Right atrium auricular region (tissue), 2 donors: ENCODE data around the gene IGFN1. TPM values are rescaled to one million over a fixed set of nuclear protein-coding genes. Genes with fewer than 3 reads are reported as not detected.
"Not testable (repeated sequence)": the region's sequence is repeated elsewhere in the genome, so short reads cannot be mapped to it uniquely, and the experiment has no call there.

Experiments
- DNase-seq: peaks from one replicate; pipeline ENCODE4 v3.0.0-alpha.2; 2019; ENCODE audit warnings: low spot score
- H3K27ac ChIP-seq, 2 donors: fragments of 200-600 bp; sonication (generic); 1 replicate in 1 of 2; 2 replicates in 1 of 2; pipeline ENCODE4 v1.5.1; 2016 to 2019
- H3K27me3 ChIP-seq, 2 donors: fragments of 200-600 bp; sonication (generic); one replicate each; pipeline versions ENCODE4 v1.5.1 to v1.6.0; 2017 to 2019
- H3K36me3 ChIP-seq: fragments of 200-600 bp; sonication (generic); one replicate; pipeline ENCODE4 v1.5.1; 2016
- H3K4me1 ChIP-seq, 2 donors: fragments of 200-600 bp; sonication (generic); one replicate each; pipeline versions ENCODE4 v1.5.1 to v1.6.0; 2017 to 2019
- H3K4me3 ChIP-seq, 2 donors: fragments of 200-600 bp; sonication (generic); 1 replicate in 1 of 2; 2 replicates in 1 of 2; pipeline ENCODE4 v1.5.1; 2017 to 2019; ENCODE audit warnings: mild to moderate bottlenecking in 1 of 2, moderate library complexity in 1 of 2
- H3K9me3 ChIP-seq, 2 donors: fragments of 200-600 bp; sonication (generic); one replicate each; pipeline ENCODE4 v1.5.1; 2019
- CTCF ChIP-seq, 2 donors: fragments of 200-600 bp; sonication (generic); IDR thresholded peaks; one replicate each; pipeline ENCODE4 v1.5.1; 2019; ENCODE audit warnings: antibody characterized with exemption in 2 of 2
- total RNA-seq, 2 donors: library from RNA; depleted of rRNA; stranded (reverse); fragments of >200 nt; gene quantifications; one replicate each; pipeline ENCODE4 v1.1.0, GENCODE V29; 2016

The IGFN1 gene
- total RNA-seq, 2 donors from 2014 or later: not detected

DNA sequence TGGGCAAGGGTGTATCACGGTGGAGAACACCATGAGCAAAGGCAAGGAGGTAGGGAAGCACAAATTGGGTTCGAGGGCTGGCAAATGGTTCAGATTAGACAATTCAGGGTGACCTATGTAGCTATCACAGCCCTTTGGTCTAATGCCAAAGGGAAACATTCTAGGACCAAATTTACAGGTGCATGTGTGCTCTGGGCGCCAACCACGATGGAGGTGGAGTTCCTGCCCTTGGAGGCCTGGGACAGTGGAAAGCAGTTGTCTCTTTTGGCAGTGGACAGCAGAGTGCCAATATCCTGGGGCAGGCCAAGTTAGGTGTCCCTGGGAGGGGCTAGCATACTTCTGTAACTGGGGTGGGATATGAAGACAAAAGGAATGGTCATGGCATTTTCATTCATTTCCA lies 40.1 kb downstream of the IGFN1 start:
- no peaks in the 10 kb centered on the region for H3K4me1 ChIP-seq
- no peaks in the 10 kb centered on the region for H3K36me3 ChIP-seq
- no peak overlapping the region for H3K27ac ChIP-seq
- H3K9me3 ChIP-seq: peaks cover 0 to 4% of the 10 kb centered on the region in 2 donors
- TF ChIP-seq CTCF (IDR thresholded peaks at IDR 0.05): no peak
- no peak for DNase-seq
- H3K4me3 ChIP-seq: no peak overlapping the region
- no peaks in the 10 kb centered on the region for H3K27me3 ChIP-seq

GRCh38 chr1:201239646-201240045 lies 49.0 kb downstream of the IGFN1 start:
- H3K27ac ChIP-seq, H3K4me3 ChIP-seq, H3K4me1 ChIP-seq, H3K9me3 ChIP-seq, H3K27me3 ChIP-seq, H3K36me3 ChIP-seq: not testable (repeated sequence)
- DNase-seq: peak; percentile 23

DNA sequence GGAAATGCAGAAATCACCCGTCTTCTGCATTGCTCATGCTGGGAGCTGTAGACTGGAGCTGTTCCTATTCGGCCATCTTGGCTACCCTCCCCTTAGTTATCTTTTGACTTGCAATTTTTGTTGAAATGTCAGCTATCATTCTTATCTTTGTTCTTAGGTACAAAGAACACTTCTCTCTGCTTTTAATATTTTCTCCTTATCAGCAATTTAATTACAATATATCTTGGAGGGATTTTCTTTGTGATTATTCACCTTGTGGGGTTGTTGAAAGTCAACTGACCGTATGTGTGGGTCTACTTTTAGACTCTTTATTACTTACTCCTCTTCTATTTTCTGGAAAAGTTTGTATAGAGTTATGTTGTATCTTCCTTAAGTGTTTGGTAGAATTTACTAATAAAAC lies 49.5 kb downstream of the IGFN1 start:
- Histone ChIP-seq H3K9me3 (no peaks in the 10 kb centered on the region), H3K4me3 (no peak overlapping the region), H3K36me3 (no peaks in the 10 kb centered on the region), H3K27me3 (no peaks in the 10 kb centered on the region), H3K27ac (no peak overlapping the region), H3K4me1 (no peaks in the 10 kb centered on the region)
- TF ChIP-seq CTCF (IDR thresholded peaks at IDR 0.05): no peak
- no peak for DNase-seq

GRCh38 chr1:201241736-201242135 lies 51.1 kb downstream of the IGFN1 start:
- Histone ChIP-seq H3K27ac (no peak overlapping the region), H3K36me3 (no peaks in the 10 kb centered on the region), H3K4me3 (no peak overlapping the region), H3K9me3 (no peaks in the 10 kb centered on the region), H3K4me1 (no peaks in the 10 kb centered on the region), H3K27me3 (no peaks in the 10 kb centered on the region)
- DNase-seq: no peak
- TF ChIP-seq CTCF (IDR thresholded peaks at IDR 0.05): no peak

- Histone ChIP-seq H3K27me3 (no peaks in the 10 kb centered on the region), H3K27ac (no peak overlapping the region), H3K36me3 (no peaks in the 10 kb centered on the region), H3K4me3 (no peak overlapping the region), H3K9me3 (no peaks in the 10 kb centered on the region), H3K4me1 (no peaks in the 10 kb centered on the region)
- TF ChIP-seq CTCF (IDR thresholded peaks at IDR 0.05): no peak
- no peak for DNase-seq
Measured at GRCh38 chr1:201245082-201245481, 54.5 kb downstream of the IGFN1 start.

GRCh38 chr1:201248721-201249559 lies 58.3 kb downstream of the IGFN1 start:
- Histone ChIP-seq H3K36me3 (no peaks in the 10 kb centered on the region), H3K4me3 (no peak overlapping the region), H3K4me1 (no peaks in the 10 kb centered on the region), H3K27ac (no peak overlapping the region), H3K27me3 (no peaks in the 10 kb centered on the region), H3K9me3 (no peaks in the 10 kb centered on the region)
- no peak for DNase-seq
- TF ChIP-seq CTCF (IDR thresholded peaks at IDR 0.05): no peak
